DOHH2 (cell line): ENCODE measurements around the gene SARS1.

Source experiments
- EZH2phosphoT487 ChIP-seq: fragments of 200-600 bp; sonication (generic); IDR thresholded peaks from 2 replicates; pipeline ENCODE4 v1.6.1; 2017; ENCODE audit warnings: borderline replicate concordance, mild to moderate bottlenecking, antibody characterized with exemption, low read length, moderate library complexity, mixed read lengths
- TF ChIP-seq, protein P1 (sequence below): fragments of 200-600 bp; sonication (generic); IDR thresholded peaks from one replicate; pipeline ENCODE4 v1.5.1; 2014; ENCODE audit warnings: antibody characterized with exemption, mild to moderate bottlenecking, low read depth, low read length; ENCODE audit not compliant: poor library complexity, severe bottlenecking

DNA sequence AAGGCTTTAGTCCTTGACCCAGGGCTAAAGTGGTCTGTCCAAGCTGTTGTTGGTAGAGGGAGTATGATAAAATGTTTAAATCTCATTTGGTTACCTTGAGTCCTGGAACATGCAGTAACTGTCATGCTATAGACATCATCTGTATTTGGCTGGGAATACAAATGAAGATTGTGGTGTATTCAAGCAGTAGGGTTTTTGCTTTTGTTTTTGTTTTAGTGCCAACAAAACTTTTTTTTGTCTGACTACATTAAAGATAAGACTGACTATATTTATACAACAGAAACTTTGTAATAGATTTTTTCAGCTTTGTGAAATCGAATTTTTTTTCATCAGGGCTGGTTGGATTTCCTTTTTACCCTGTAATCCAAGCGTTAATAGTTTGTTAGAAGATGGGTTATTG, 7.4 kb upstream of the SARS1 start:
- TF ChIP-seq, protein P1, sequence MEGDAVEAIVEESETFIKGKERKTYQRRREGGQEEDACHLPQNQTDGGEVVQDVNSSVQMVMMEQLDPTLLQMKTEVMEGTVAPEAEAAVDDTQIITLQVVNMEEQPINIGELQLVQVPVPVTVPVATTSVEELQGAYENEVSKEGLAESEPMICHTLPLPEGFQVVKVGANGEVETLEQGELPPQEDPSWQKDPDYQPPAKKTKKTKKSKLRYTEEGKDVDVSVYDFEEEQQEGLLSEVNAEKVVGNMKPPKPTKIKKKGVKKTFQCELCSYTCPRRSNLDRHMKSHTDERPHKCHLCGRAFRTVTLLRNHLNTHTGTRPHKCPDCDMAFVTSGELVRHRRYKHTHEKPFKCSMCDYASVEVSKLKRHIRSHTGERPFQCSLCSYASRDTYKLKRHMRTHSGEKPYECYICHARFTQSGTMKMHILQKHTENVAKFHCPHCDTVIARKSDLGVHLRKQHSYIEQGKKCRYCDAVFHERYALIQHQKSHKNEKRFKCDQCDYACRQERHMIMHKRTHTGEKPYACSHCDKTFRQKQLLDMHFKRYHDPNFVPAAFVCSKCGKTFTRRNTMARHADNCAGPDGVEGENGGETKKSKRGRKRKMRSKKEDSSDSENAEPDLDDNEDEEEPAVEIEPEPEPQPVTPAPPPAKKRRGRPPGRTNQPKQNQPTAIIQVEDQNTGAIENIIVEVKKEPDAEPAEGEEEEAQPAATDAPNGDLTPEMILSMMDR, result no peak
- TF ChIP-seq EZH2phosphoT487, result no peak
